Lung (tissue), 12 donors: ENCODE measurements around the gene TSC22D1. TPM values are rescaled to one million over a fixed set of nuclear protein-coding genes. Genes with fewer than 3 reads are reported as not detected.

Experiments used
- ATAC-seq: fragments of 200-7000 bp; cut with Tn5 transposase; one replicate; pipeline ENCODE4 v1.9.1; 2020; ENCODE audit warnings: moderate number of reproducible peaks; ENCODE audit not compliant: insufficient read depth, low FRiP score
- DNase-seq, 3 donors: peaks; one replicate each; pipeline ENCODE4 v3.0.0-alpha.2; 2013 to 2017
- H3K27ac ChIP-seq, 2 donors: one replicate each; pipeline ENCODE4 v1.5.1; 2013; ENCODE audit warnings: mild to moderate bottlenecking in 2 of 2, moderate library complexity in 2 of 2, control low read depth in 1 of 2, inconsistent platforms in 1 of 2, low read depth in 1 of 2, low read length in 1 of 2
- H3K27me3 ChIP-seq, 3 donors: one replicate each; pipeline ENCODE4 v1.5.1; 2013; ENCODE audit warnings: low read length in 2 of 3; ENCODE audit not compliant: control insufficient read depth in 3 of 3, insufficient read depth in 3 of 3
- H3K36me3 ChIP-seq, 4 donors: one replicate each; pipeline ENCODE4 v1.5.1; 2013; ENCODE audit warnings: low read length in 4 of 4, mild to moderate bottlenecking in 1 of 4, moderate library complexity in 1 of 4; ENCODE audit not compliant: control insufficient read depth in 4 of 4, insufficient read depth in 4 of 4
- H3K4me1 ChIP-seq, 5 donors: one replicate each; pipeline ENCODE4 v1.5.1; 2013; ENCODE audit warnings: low read length in 5 of 5, mild to moderate bottlenecking in 2 of 5, moderate library complexity in 1 of 5; ENCODE audit not compliant: control insufficient read depth in 5 of 5, insufficient read depth in 5 of 5
- H3K4me3 ChIP-seq: one replicate; pipeline ENCODE4 v1.5.1; 2013; ENCODE audit warnings: mild to moderate bottlenecking, control low read depth, moderate library complexity
- H3K9ac ChIP-seq, 2 donors: one replicate each; pipeline ENCODE4 v1.5.1; 2013; ENCODE audit warnings: low read length in 2 of 2, control low read depth in 1 of 2; ENCODE audit not compliant: insufficient read depth in 1 of 2
- H3K9me3 ChIP-seq, 4 donors: one replicate each; pipeline ENCODE4 v1.5.1; 2013; ENCODE audit warnings: low read length in 3 of 4, mild to moderate bottlenecking in 1 of 4, moderate library complexity in 1 of 4; ENCODE audit not compliant: control insufficient read depth in 4 of 4, insufficient read depth in 3 of 4
- WGBS, 2 donors: extraction: QIAGEN DNeasy Blood & Tissue Kit; methylation state at CpG; one replicate each; pipeline ENCODE4 v1.1.7; 2013; 5-methylcytosine and 5-hydroxymethylcytosine counted together
- polyA plus RNA-seq, 2 donors: library from polyadenylated mRNA; stranded (reverse); fragments of 200-250 nt; gene quantifications; one replicate each; pipeline ENCODE4 v1.2.1, GENCODE V29; 2013
- total RNA-seq, 2 donors: library from RNA; depleted of rRNA in 1 of 2; stranded (reverse); fragments of >200 nt in 1 of 2; gene quantifications; one replicate each; pipeline ENCODE4 v1.2.1, GENCODE V29; 2014 to 2021
- TF ChIP-seq, protein P1 (sequence below): IDR thresholded peaks from 2 replicates; pipeline ENCODE4 v1.5.1; 2012; ENCODE audit warnings: mild to moderate bottlenecking; ENCODE audit errors: control extremely low read depth, extremely low read depth
- donor health status: control.
- donor health status: control.
- donor health status: Bipolar disorder and iron deficiency.
- donor health status: healthy.
- donor health status: DM: yes; HTN: yes; CAD: no.

The TSC22D1 gene
- total and polyA plus RNA-seq, 4 donors: 77.0 to 179 (median 123) TPM

DNA sequence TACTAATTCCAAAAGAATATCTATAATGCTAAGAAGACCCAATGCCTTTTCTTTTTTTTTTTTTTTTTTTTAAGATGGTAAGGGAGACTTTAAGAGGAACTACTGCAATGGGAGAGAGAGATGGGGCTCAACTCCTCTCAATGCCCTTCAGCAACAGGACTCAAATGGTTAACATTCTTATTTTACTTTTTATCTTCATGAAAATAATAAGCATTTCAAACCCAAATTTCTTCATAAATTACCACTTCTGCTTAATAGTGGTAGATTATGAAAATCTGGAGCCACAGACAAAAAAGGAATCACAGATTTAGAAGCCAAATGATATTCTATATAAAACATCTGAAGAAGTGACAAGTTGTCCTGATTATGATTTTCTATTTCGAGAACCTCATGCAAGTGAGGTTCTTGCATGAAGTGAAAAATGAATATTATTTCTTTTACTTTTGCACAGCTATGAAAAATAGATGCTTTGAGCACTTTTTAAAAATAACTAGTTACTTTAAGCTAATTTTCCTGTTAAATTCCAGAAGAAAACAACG, 128.3 kb downstream of the TSC22D1 start:
- no peak for DNase-seq
- Histone ChIP-seq H3K27me3 (no peaks in the 10 kb centered on the region), H3K9ac (no peak overlapping the region), H3K9me3 (no peaks in the 10 kb centered on the region), H3K4me3 (no peak overlapping the region), H3K4me1 (peaks cover 0 to 17% (median 0%) of the 10 kb centered on the region in 5 donors), H3K36me3 (no peaks in the 10 kb centered on the region), H3K27ac (no peak overlapping the region)
- WGBS, 2 donors: 88 to 93% methylated on average over 2 of the region's 2 CpGs
- no peak for ATAC-seq
- TF ChIP-seq, protein P1, sequence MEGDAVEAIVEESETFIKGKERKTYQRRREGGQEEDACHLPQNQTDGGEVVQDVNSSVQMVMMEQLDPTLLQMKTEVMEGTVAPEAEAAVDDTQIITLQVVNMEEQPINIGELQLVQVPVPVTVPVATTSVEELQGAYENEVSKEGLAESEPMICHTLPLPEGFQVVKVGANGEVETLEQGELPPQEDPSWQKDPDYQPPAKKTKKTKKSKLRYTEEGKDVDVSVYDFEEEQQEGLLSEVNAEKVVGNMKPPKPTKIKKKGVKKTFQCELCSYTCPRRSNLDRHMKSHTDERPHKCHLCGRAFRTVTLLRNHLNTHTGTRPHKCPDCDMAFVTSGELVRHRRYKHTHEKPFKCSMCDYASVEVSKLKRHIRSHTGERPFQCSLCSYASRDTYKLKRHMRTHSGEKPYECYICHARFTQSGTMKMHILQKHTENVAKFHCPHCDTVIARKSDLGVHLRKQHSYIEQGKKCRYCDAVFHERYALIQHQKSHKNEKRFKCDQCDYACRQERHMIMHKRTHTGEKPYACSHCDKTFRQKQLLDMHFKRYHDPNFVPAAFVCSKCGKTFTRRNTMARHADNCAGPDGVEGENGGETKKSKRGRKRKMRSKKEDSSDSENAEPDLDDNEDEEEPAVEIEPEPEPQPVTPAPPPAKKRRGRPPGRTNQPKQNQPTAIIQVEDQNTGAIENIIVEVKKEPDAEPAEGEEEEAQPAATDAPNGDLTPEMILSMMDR: no peak

DNA sequence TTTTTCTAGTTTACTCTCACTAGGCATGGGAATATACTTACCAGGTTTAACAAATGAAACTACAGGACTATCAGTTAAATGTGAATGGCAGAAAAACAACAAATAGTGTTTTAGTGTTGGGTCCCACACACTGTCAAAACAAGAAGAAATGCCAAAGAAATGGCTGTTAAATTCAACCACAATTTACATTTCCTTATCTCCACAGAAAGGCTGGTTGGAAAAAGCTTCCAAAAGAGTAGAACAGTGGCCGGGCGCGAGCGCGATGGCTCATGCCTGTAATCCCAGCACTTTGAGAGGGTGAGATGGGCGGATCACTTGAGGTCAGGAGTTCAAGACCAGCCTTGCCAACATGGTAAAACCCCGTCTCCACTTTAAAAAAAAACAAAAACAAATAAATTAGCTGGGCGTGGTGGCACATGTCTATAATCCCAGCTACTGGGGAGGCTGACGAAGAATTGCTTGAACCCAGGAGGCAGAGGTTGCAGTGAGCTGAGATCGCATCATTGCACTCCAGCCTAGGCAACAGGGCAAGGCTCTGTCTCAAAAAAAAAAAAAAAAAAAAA, 136.0 kb downstream of the TSC22D1 start:
- ATAC-seq (no peak), DNase-seq (peak in 2 of 3 donors; percentile 51 to 56)
- Histone ChIP-seq H3K27ac (no peak overlapping the region), H3K4me1 (peaks cover 0 to 21% (median 0%) of the 10 kb centered on the region in 5 donors), H3K27me3 (no peaks in the 10 kb centered on the region), H3K4me3 (no peak overlapping the region), H3K9me3 (no peaks in the 10 kb centered on the region), H3K36me3 (peaks cover 0 to 9% (median 0%) of the 10 kb centered on the region in 4 donors), H3K9ac (peak overlapping the region in 1 of 2 donors; percentile 34)
- WGBS, 2 donors: 78 to 82% methylated on average over 10 of the region's 10 CpGs
- TF ChIP-seq, protein P1: no peak

DNA sequence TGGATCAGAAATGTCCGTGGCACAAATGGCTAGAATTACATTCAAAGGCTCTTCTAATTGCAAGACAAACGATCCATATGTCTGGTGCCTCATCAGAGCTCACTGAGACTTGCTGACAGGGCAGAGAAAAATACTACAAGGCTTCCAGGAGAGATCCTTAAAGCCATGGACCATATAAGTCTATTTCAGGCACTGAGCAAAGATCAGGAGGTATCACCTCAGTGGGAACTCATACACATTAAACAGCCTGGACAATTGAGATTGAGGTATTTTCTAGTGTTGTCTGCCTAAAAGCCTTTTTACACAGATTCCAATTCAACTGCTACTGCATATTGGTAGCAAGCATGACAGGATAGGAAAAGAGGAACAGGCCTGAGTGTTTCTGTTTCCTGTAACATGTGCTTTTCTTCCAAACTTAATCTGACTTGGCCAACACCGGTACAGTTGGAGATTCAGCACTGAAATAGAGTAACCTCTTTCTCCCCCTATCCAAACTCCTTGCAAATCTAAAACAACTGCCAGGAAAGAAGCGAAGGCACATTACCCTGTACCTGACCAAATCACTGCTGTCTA, 136.6 kb downstream of the TSC22D1 start:
- H3K27me3 ChIP-seq: no peaks in the 10 kb centered on the region
- TF ChIP-seq, protein P1: no peak
- ATAC-seq: no peak
- H3K4me3 ChIP-seq: no peak overlapping the region
- no peak overlapping the region for H3K27ac ChIP-seq
- H3K9ac ChIP-seq: peak overlapping the region in 1 of 2 donors; percentile 34
- 28 to 54% methylated on average over 4 of the region's 4 CpGs for WGBS, 2 donors
- H3K36me3 ChIP-seq: peaks cover 0 to 13% (median 1%) of the 10 kb centered on the region in 4 donors
- no peaks in the 10 kb centered on the region for H3K9me3 ChIP-seq
- H3K4me1 ChIP-seq: peaks cover 0 to 24% (median 2%) of the 10 kb centered on the region in 5 donors
- peak in 2 of 3 donors; percentile 44 to 57 for DNase-seq
